Testis (tissue), 2 donors: ENCODE data around the gene HLCS.

ENCODE experiments used
- CTCF ChIP-seq, 3 experiments: fragments of 450-650 bp in 2 of 3; fragments of 200-600 bp in 1 of 3; sonication (generic) in 1 of 3; IDR thresholded peaks; one replicate each; pipeline ENCODE4 v1.5.1; 2016 to 2019; ENCODE audit warnings: antibody characterized with exemption in 3 of 3, mild to moderate bottlenecking in 2 of 3, moderate library complexity in 1 of 3
- POLR2A ChIP-seq: fragments of 450-650 bp; IDR thresholded peaks from one replicate; pipeline ENCODE4 v1.6.1; 2017; ENCODE audit warnings: antibody characterized with exemption, mild to moderate bottlenecking, moderate library complexity

- no peak for TF ChIP-seq CTCF (IDR thresholded peaks at IDR 0.05)
- no peak for TF ChIP-seq POLR2A
Observed at GRCh38 chr21:36751383-36751782, 215.1 kb downstream of the HLCS start.
